ENCODE results near the gene RNF213. TPM values are rescaled to one million over a fixed set of nuclear protein-coding genes. Genes with fewer than 3 reads are reported as not detected.

The RNF213 gene
- total RNA-seq, 1 donor from 2014 or later, result 80.5 TPM

DNA sequence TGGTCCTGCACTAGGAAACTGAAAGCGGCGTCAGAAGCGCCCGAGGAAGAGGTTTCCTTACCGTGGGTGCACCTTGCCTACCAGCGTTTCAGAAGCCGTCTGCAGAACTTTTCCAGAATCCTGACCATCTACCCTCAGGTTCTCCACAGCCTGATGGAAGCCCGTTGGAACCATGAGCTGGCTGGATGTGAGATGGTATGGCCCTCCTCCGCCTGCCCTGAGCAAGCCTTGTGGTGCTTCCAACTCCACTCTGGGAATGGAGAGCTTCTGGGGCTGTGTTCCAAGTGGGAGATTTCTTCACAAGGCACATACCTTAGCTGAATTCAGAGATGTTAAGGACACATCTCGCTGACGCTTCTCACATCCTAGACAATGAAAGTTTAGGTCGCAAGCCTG is 102.5 kb downstream of the RNF213 start:
- no peak overlapping the region for H3K4me3 ChIP-seq (ENCODE audit: low read depth, low read length)
- no peak for TF ChIP-seq CTCF (conservative IDR thresholded peaks at IDR 0.05; ENCODE audit: low read depth, low read length)
- no peak for DNase-seq (ENCODE audit: low read depth)

GRCh38 chr17:80363518-80364090 is 103.0 kb downstream of the RNF213 start:
- no peak for DNase-seq (ENCODE audit: low read depth)
- H3K4me3 ChIP-seq (ENCODE audit: low read depth, low read length), result no peak overlapping the region
- no peak for TF ChIP-seq CTCF (conservative IDR thresholded peaks at IDR 0.05; ENCODE audit: low read depth, low read length)

- DNase-seq (ENCODE audit: low read depth), result no peak
- no peak overlapping the region for H3K4me3 ChIP-seq (ENCODE audit: low read depth, low read length)
- peak; percentile 41 for TF ChIP-seq CTCF (conservative IDR thresholded peaks at IDR 0.05; ENCODE audit: low read depth, low read length)
Measured at GRCh38 chr17:80364091-80364691, 103.5 kb downstream of the RNF213 start.

DNA sequence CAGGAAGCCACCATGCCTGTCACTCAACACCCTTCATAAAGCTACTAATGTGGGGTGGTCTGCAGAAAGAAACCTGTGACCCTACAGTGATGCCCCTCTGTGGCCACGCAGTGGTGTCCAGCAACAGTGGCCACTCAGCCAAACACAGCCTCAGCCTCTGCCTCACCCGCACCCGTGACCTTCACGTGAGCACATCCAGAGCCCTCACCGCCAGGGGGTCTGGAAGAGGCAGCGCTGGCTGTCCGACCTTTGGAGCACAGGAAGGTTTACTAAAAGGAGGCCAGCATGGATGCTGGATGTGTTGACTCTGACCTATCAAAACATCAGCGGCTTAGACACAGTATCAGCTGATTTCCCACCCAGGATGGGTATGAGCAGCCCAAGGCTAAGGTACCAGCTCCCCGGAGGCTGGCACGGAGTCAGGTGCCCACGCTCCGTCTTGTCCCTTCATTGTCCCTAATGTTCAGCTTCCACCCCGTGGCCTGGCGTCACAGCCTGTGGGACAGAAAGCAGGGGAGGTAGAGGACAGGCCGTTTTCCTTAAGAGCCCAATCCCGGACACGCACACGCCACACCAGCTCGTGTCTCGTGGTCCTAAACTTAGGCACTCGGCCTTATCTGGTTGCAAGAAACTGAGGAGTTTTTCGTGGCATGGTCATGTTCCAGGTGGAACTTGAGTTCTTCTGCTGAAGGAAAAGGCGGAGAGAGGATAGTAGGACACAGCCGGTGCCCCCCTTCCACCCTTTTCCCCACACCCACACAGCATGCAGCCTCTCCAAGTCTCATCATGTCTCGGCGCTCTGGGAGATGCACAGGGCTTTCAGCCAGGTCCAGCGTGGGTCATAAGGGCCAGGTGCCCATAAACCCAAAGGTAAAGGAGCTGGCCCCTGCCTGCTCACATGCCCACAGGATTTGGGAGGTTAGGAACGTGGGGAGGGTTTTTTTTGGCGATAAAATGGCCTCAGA is 104.6 kb downstream of the RNF213 start:
- no peak overlapping the region for H3K4me3 ChIP-seq (ENCODE audit: low read depth, low read length)
- TF ChIP-seq CTCF (conservative IDR thresholded peaks at IDR 0.05; ENCODE audit: low read depth, low read length), result no peak
- no peak for DNase-seq (ENCODE audit: low read depth)

DNA sequence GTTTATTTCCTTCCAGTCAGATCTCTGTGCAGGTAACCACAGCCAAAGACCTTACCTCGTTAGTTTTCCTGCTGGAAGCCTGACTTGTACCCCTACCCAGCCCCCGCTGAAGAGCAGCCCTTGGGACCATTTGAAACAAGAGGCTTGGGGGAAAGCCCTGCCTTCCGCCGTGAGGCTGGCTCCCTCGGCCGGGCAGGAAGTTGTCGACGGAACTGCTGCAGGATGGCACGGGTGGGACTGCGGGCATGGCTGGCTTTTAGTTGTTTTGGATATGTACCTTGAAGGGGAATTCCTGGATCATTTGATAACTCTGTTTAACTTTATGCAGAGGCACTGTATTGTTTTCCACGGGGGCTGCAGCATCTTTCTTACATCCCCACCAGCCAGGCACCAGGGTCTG is 105.3 kb downstream of the RNF213 start:
- DNase-seq (ENCODE audit: low read depth), result no peak

GRCh38 chr17:80367503-80367902 is 106.9 kb downstream of the RNF213 start:
- no peak overlapping the region for H3K4me3 ChIP-seq (ENCODE audit: low read depth, low read length)
- no peak for DNase-seq (ENCODE audit: low read depth)
- no peak for TF ChIP-seq CTCF (conservative IDR thresholded peaks at IDR 0.05; ENCODE audit: low read depth, low read length)

More for the DNA sequence above, 105.3 kb downstream of the RNF213 start:
- TF ChIP-seq CTCF (conservative IDR thresholded peaks at IDR 0.05; ENCODE audit: low read depth, low read length), result no peak
- no peak overlapping the region for H3K4me3 ChIP-seq (ENCODE audit: low read depth, low read length)
